GM12878 (cell line): ENCODE measurements around the gene MAP4K1. TPM values are rescaled to one million over a fixed set of nuclear protein-coding genes. Genes with fewer than 3 reads are reported as not detected.
A peak's percentile ranks its signal among the peaks of the same experiment; 100 is the strongest.
"Not testable (repeated sequence)": the region's sequence is repeated elsewhere in the genome, so short reads cannot be mapped to it uniquely, and the experiment has no call there.

Experiments used
- ATAC-seq: fragments of 200-7000 bp; cut with Tn5 transposase; 3 replicates; pipeline ENCODE4 v1.9.1; 2020; ENCODE audit warnings: mild to moderate bottlenecking, moderate library complexity
- BruUV-seq: library from RNA; stranded (reverse); fragments of 400-500 nt; replicated peaks from 2 replicates; lab custom pipeline; 2021; lab: Mats Ljungman, UMichigan
- CTCF ChIA-PET: fragments of 300-600 bp; sonication (Branson Sonifier 250); formaldehyde crosslinking; extraction: SDS; loops from one replicate; lab custom pipeline; 2021; ENCODE audit warnings: inconsistent platforms; lab: Yijun Ruan, JAX
- POLR2A ChIA-PET: fragments of 350-600 bp; formaldehyde crosslinking; extraction: SDS; loops from one replicate; lab custom pipeline; 2021; ENCODE audit warnings: inconsistent platforms; lab: Charles Lee
- RAD21 ChIA-PET: fragments of 300-600 bp; sonication (Branson Sonifier 250); formaldehyde crosslinking; loops from one replicate; lab custom pipeline; 2023; ENCODE audit warnings: antibody characterized with exemption; ENCODE audit not compliant: unreplicated experiment; lab: Charles Lee
- SMC1A ChIA-PET: fragments of 300-600 bp; sonication (Branson Sonifier 250); formaldehyde crosslinking; loops from one replicate; lab custom pipeline; 2023; ENCODE audit not compliant: unreplicated experiment, uncharacterized antibody; lab: Charles Lee
- DNase-seq: peaks from one replicate; pipeline ENCODE4 v3.0.0-alpha.2; 2011; ENCODE audit warnings: low read depth, low spot score
- FAIRE-seq: peaks from 3 replicates; lab custom pipeline; 2011; peaks lifted over from hg19 to GRCh38; lab: Jason Lieb, UNC
- H2AFZ ChIP-seq: 2 replicates; pipeline ENCODE4 v1.6.0; 2011; ENCODE audit warnings: low read depth, low read length, control low read depth; ENCODE audit not compliant: control insufficient read depth
- H3K27ac ChIP-seq: 2 replicates; pipeline ENCODE4 v1.5.1; 2011; ENCODE audit warnings: control low read depth; ENCODE audit not compliant: control insufficient read depth, insufficient read depth
- H3K27me3 ChIP-seq, 2 experiments: replicated peaks in 1 of 2; 2 replicates each; pipeline versions ENCODE4 v1.6.0 to v1.6.1; 2011; ENCODE audit warnings: low read length in 1 of 2; ENCODE audit not compliant: control insufficient read depth in 2 of 2, insufficient read depth in 2 of 2
- H3K36me3 ChIP-seq, 2 experiments: 2 replicates each; pipeline ENCODE4 v1.5.1; 2011; ENCODE audit warnings: low read length in 1 of 2; ENCODE audit not compliant: control insufficient read depth in 2 of 2, insufficient read depth in 2 of 2
- H3K4me1 ChIP-seq: 2 replicates; pipeline ENCODE4 v1.6.1; 2011; ENCODE audit warnings: mild to moderate bottlenecking, low read length, moderate library complexity, mixed read lengths; ENCODE audit not compliant: control insufficient read depth, insufficient read depth
- H3K4me2 ChIP-seq: 2 replicates; pipeline ENCODE4 v1.6.0; 2011; ENCODE audit warnings: control low read depth; ENCODE audit not compliant: control insufficient read depth, insufficient read depth
- H3K4me3 ChIP-seq: fragments of 200-600 bp; sonication (generic); 2 replicates; pipeline ENCODE4 v1.5.1; 2016
- H3K79me2 ChIP-seq: 2 replicates; pipeline ENCODE4 v1.6.0; 2011; ENCODE audit warnings: low read length; ENCODE audit not compliant: control insufficient read depth, insufficient read depth
- H3K9ac ChIP-seq: 2 replicates; pipeline ENCODE4 v1.8.0; 2011; ENCODE audit warnings: low read length, control low read depth, mixed read lengths; ENCODE audit not compliant: control insufficient read depth, insufficient read depth
- H3K9me3 ChIP-seq: replicated peaks from 3 replicates; pipeline ENCODE4 v1.5.1; 2011; ENCODE audit warnings: mild to moderate bottlenecking, low read length; ENCODE audit not compliant: control insufficient read depth, insufficient read depth
- H4K20me1 ChIP-seq: 2 replicates; pipeline ENCODE4 v1.6.0; 2011; ENCODE audit not compliant: control insufficient read depth, insufficient read depth
- MYB ChIP-seq: fragments of 150-350 bp; IDR thresholded peaks from 2 replicates; pipeline ENCODE4 v1.6.1; 2014; ENCODE audit warnings: mild to moderate bottlenecking, low read depth, low read length, borderline replicate concordance
- NFXL1 ChIP-seq: fragments of 450-650 bp; IDR thresholded peaks from 2 replicates; pipeline ENCODE4 v1.6.1; 2017; ENCODE audit warnings: antibody characterized with exemption, mild to moderate bottlenecking, borderline replicate concordance
- POLR2A ChIP-seq: IDR thresholded peaks from 2 replicates; pipeline ENCODE4 v1.6.1; 2011; ENCODE audit warnings: low read depth, mild to moderate bottlenecking, low read length
- POLR2AphosphoS5 ChIP-seq: IDR thresholded peaks from 2 replicates; pipeline ENCODE4 v1.6.1; 2011; ENCODE audit warnings: mild to moderate bottlenecking, low read length, inconsistent platforms
- ZZZ3 ChIP-seq: IDR thresholded peaks from 2 replicates; pipeline ENCODE4 v1.6.1; 2011; ENCODE audit warnings: low read depth; ENCODE audit not compliant: control insufficient read depth, insufficient read length
- WGBS: methylation state at CpG from one replicate; pipeline ENCODE4 v1.1.6; 2016; ENCODE audit warnings: low lambda C conversion rate; ENCODE audit not compliant: insufficient replicate concordance, insufficient coverage; ENCODE audit errors: missing lambda C conversion rate; 5-methylcytosine and 5-hydroxymethylcytosine counted together
- in situ Hi-C: fragments of 300-500 bp; cut with MboI; formaldehyde crosslinking; loops from 9 replicates; pipeline ENCODE4 v1.14.3; 2018; ENCODE audit warnings: mixed read lengths
- intact Hi-C: fragments of 100-400 bp; cut with micrococcal nuclease; formaldehyde crosslinking; loops from one replicate; pipeline ENCODE4 v1.14.2; 2022; ENCODE audit not compliant: unreplicated experiment
- polyA plus RNA-seq, 11 experiments: library from polyadenylated mRNA; depleted of rRNA in 4 of 11; unstranded in 6 of 11; stranded (reverse) in 5 of 11; fragments of >200 nt; fragmentation: Nextera tagmentation in 4 of 11; fragmentation: Illumina TruSeq in 1 of 11; extraction: Ambion mirVana in 4 of 11; extraction: Trizol in 1 of 11; gene quantifications; 1 replicate in 1 of 11; 2 replicates in 10 of 11; pipeline versions ENCODE4 v1.2.1 to v1.2.3, GENCODE V29; 2011 to 2016; ENCODE audit warnings: inconsistent platforms in 2 of 11, missing spikeins in 2 of 11, low read depth in 1 of 11
- total RNA-seq, 4 experiments: library from RNA; depleted of rRNA in 3 of 4; stranded (reverse); fragments of >200 nt in 3 of 4; fragmentation: Illumina TruSeq in 1 of 4; extraction: Trizol in 1 of 4; gene quantifications; 2 replicates each; pipeline versions ENCODE4 v1.2.1 to v1.2.3, GENCODE V29; 2013 to 2021
- TF ChIP-seq, protein P1 (sequence below): IDR thresholded peaks from 2 replicates; pipeline ENCODE4 v1.6.1; 2012; ENCODE audit warnings: improper control_type of control experiment, low read depth, low read length; ENCODE audit not compliant: insufficient replicate concordance

The MAP4K1 gene
- total and polyA plus RNA-seq, 10 of the 15 experiments (the other 5 are each of a cell fraction or from before 2014, with no cell fraction given): 39.2 to 306 (median 140) TPM

- H3K27me3 ChIP-seq: no peaks in the 10 kb centered on the region
- FAIRE-seq: no peak
- POLR2A ChIA-PET: interaction anchor here (0.7 to 1.0 kb wide), 2 partner anchors 119 to 245 kb away, joined by 3 read pairs; partner anchors contain the start of gene GGN
These were observed 14.9 kb upstream of the MAP4K1 start for GRCh38 chr19:38632476-38633213.

GRCh38 chr19:38631811-38632475 is 14.2 kb upstream of the MAP4K1 start:
- ChIA-PET CTCF (interaction anchor here (5.2 kb wide), 1 partner anchor 87 kb away, joined by 103 read pairs; no protein-coding TSS in a partner anchor), RAD21 (interaction anchor here (5.9 kb wide), 1 partner anchor 86 kb away, joined by 70 read pairs; no protein-coding TSS in a partner anchor)
- H3K9me3 ChIP-seq, H3K9ac ChIP-seq, H4K20me1 ChIP-seq, BruUV-seq, POLR2A ChIA-PET, H3K79me2 ChIP-seq, ATAC-seq, H3K27ac ChIP-seq, H3K4me3 ChIP-seq, H2AFZ ChIP-seq, SMC1A ChIA-PET, H3K4me2 ChIP-seq, FAIRE-seq, H3K27me3 ChIP-seq, DNase-seq: not testable (repeated sequence)
- H3K36me3 ChIP-seq: peaks cover 16 to 24% of the 10 kb centered on the region in 2 experiments
- 84% methylated on average over 7 of the region's 7 CpGs for WGBS
- H3K4me1 ChIP-seq: peaks cover 12% of the 10 kb centered on the region
- in situ Hi-C loops: loop anchor here (25.0 kb wide), 1 partner anchor 220 kb away; the partner anchor contains the start of gene FAM98C
- intact Hi-C loops: loop anchor here (5.0 kb wide), 1 partner anchor 230 kb away; the partner anchor contains the start of gene FAM98C

More at GRCh38 chr19:38632476-38633213, 14.9 kb upstream of the MAP4K1 start:
- peaks cover 15 to 24% of the 10 kb centered on the region in 2 experiments for H3K36me3 ChIP-seq
- WGBS: 93% methylated on average over 16 of the region's 16 CpGs
- no peak overlapping the region for H3K27ac ChIP-seq
- ChIA-PET RAD21 (interaction anchor here (2.2 to 5.9 kb wide), 3 partner anchors 14 to 87 kb away, joined by 6 to 70 read pairs (median 11); partner anchors contain the start of gene ACTN4), CTCF (interaction anchor here (3.1 to 5.5 kb wide), 4 partner anchors 14 to 298 kb away, joined by 12 to 103 read pairs (median 40); partner anchors contain the start of genes ACTN4, MRPS12 and SARS2), SMC1A (interaction anchor here (0.7 to 7.4 kb wide), 4 partner anchors 12 to 87 kb away, joined by 3 to 102 read pairs (median 18); partner anchors contain the start of gene EIF3K)
- no peak for ATAC-seq
- no peak overlapping the region for H2AFZ ChIP-seq
- no peaks in the 10 kb centered on the region for H4K20me1 ChIP-seq
- no peak overlapping the region for H3K4me2 ChIP-seq
- H3K9ac ChIP-seq: no peak overlapping the region
- no peak for DNase-seq
- H3K79me2 ChIP-seq: no peaks in the 10 kb centered on the region
- in situ Hi-C loops (loop anchor here (25.0 kb wide), 1 partner anchor 220 kb away; the partner anchor contains the start of gene FAM98C), intact Hi-C loops (loop anchor here (5.0 kb wide), 1 partner anchor 230 kb away; the partner anchor contains the start of gene FAM98C)
- H3K9me3 ChIP-seq: no peaks in the 10 kb centered on the region
- TF ChIP-seq NFXL1 (no peak), POLR2AphosphoS5 (no peak), ZZZ3 (no peak), MYB (no peak), POLR2A (peak; percentile 48; the same call in 1 of the 2 replicates)
- TF ChIP-seq, protein P1, sequence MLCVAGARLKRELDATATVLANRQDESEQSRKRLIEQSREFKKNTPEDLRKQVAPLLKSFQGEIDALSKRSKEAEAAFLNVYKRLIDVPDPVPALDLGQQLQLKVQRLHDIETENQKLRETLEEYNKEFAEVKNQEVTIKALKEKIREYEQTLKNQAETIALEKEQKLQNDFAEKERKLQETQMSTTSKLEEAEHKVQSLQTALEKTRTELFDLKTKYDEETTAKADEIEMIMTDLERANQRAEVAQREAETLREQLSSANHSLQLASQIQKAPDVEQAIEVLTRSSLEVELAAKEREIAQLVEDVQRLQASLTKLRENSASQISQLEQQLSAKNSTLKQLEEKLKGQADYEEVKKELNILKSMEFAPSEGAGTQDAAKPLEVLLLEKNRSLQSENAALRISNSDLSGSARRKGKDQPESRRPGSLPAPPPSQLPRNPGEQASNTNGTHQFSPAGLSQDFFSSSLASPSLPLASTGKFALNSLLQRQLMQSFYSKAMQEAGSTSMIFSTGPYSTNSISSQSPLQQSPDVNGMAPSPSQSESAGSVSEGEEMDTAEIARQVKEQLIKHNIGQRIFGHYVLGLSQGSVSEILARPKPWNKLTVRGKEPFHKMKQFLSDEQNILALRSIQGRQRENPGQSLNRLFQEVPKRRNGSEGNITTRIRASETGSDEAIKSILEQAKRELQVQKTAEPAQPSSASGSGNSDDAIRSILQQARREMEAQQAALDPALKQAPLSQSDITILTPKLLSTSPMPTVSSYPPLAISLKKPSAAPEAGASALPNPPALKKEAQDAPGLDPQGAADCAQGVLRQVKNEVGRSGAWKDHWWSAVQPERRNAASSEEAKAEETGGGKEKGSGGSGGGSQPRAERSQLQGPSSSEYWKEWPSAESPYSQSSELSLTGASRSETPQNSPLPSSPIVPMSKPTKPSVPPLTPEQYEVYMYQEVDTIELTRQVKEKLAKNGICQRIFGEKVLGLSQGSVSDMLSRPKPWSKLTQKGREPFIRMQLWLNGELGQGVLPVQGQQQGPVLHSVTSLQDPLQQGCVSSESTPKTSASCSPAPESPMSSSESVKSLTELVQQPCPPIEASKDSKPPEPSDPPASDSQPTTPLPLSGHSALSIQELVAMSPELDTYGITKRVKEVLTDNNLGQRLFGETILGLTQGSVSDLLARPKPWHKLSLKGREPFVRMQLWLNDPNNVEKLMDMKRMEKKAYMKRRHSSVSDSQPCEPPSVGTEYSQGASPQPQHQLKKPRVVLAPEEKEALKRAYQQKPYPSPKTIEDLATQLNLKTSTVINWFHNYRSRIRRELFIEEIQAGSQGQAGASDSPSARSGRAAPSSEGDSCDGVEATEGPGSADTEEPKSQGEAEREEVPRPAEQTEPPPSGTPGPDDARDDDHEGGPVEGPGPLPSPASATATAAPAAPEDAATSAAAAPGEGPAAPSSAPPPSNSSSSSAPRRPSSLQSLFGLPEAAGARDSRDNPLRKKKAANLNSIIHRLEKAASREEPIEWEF: no peak
- no peak overlapping the region for H3K4me3 ChIP-seq
- TSS peak; percentile 38 for BruUV-seq
- H3K4me1 ChIP-seq: peaks cover 15% of the 10 kb centered on the region
